ENCODE measurements around the gene REPS2.

The REPS2 gene

GRCh38 chrX:16946361-16946964 lies at the start of gene REPS2:
REPS2 (plus strand) TSS chrX:16946658; CDS start chrX:16946862, 204 bp downstream.
- TF ChIP-seq GATA2 (IDR thresholded peaks at IDR 0.05; ENCODE audit: low read depth, low read length) (no peak), GATA3 (IDR thresholded peaks at IDR 0.05; ENCODE audit: low read depth, low read length) (no peak)

GRCh38 chrX:16897445-16897844 lies 49.0 kb upstream of the REPS2 start:
- TF ChIP-seq GATA3 (IDR thresholded peaks at IDR 0.05; ENCODE audit: low read depth, low read length) (no peak), GATA2 (IDR thresholded peaks at IDR 0.05; ENCODE audit: low read depth, low read length) (no peak)

- TF ChIP-seq GATA2 (IDR thresholded peaks at IDR 0.05; ENCODE audit: low read depth, low read length) (no peak), GATA3 (IDR thresholded peaks at IDR 0.05; ENCODE audit: low read depth, low read length) (no peak)
Observed at GRCh38 chrX:16903274-16904022, 43.0 kb upstream of the REPS2 start.

- TF ChIP-seq GATA3 (IDR thresholded peaks at IDR 0.05; ENCODE audit: low read depth, low read length) (no peak), GATA2 (IDR thresholded peaks at IDR 0.05; ENCODE audit: low read depth, low read length) (no peak)
Observed at GRCh38 chrX:16910376-16910775, 36.1 kb upstream of the REPS2 start.

GRCh38 chrX:16914058-16914457 lies 32.4 kb upstream of the REPS2 start:
- TF ChIP-seq GATA2 (IDR thresholded peaks at IDR 0.05; ENCODE audit: low read depth, low read length) = no peak
- TF ChIP-seq GATA3 (IDR thresholded peaks at IDR 0.05; ENCODE audit: low read depth, low read length) = no peak

- TF ChIP-seq GATA2 (IDR thresholded peaks at IDR 0.05; ENCODE audit: low read depth, low read length) (no peak), GATA3 (IDR thresholded peaks at IDR 0.05; ENCODE audit: low read depth, low read length) (no peak)
Observed at GRCh38 chrX:16916561-16916960, 29.9 kb upstream of the REPS2 start.

- no peak for TF ChIP-seq GATA3 (IDR thresholded peaks at IDR 0.05; ENCODE audit: low read depth, low read length)
- TF ChIP-seq GATA2 (IDR thresholded peaks at IDR 0.05; ENCODE audit: low read depth, low read length) = no peak
Observed at GRCh38 chrX:16917120-16917519, 29.3 kb upstream of the REPS2 start.

- TF ChIP-seq GATA2 (IDR thresholded peaks at IDR 0.05; ENCODE audit: low read depth, low read length) (no peak), GATA3 (IDR thresholded peaks at IDR 0.05; ENCODE audit: low read depth, low read length) (no peak)
Observed at GRCh38 chrX:16918979-16919378, 27.5 kb upstream of the REPS2 start.

GRCh38 chrX:16920075-16920474 lies 26.4 kb upstream of the REPS2 start:
- TF ChIP-seq GATA2 (IDR thresholded peaks at IDR 0.05; ENCODE audit: low read depth, low read length) (no peak), GATA3 (IDR thresholded peaks at IDR 0.05; ENCODE audit: low read depth, low read length) (no peak)

GRCh38 chrX:16923157-16923556 lies 23.3 kb upstream of the REPS2 start:
- TF ChIP-seq GATA3 (IDR thresholded peaks at IDR 0.05; ENCODE audit: low read depth, low read length) (no peak), GATA2 (IDR thresholded peaks at IDR 0.05; ENCODE audit: low read depth, low read length) (no peak)

- no peak for TF ChIP-seq GATA2 (IDR thresholded peaks at IDR 0.05; ENCODE audit: low read depth, low read length)
- TF ChIP-seq GATA3 (IDR thresholded peaks at IDR 0.05; ENCODE audit: low read depth, low read length) = no peak
Observed at GRCh38 chrX:16924631-16925480, 21.6 kb upstream of the REPS2 start.

GRCh38 chrX:16930392-16930791 lies 16.1 kb upstream of the REPS2 start:
- TF ChIP-seq GATA3 (IDR thresholded peaks at IDR 0.05; ENCODE audit: low read depth, low read length) (no peak), GATA2 (IDR thresholded peaks at IDR 0.05; ENCODE audit: low read depth, low read length) (no peak)

GRCh38 chrX:16931371-16931770 lies 15.1 kb upstream of the REPS2 start:
- no peak for TF ChIP-seq GATA2 (IDR thresholded peaks at IDR 0.05; ENCODE audit: low read depth, low read length)
- no peak for TF ChIP-seq GATA3 (IDR thresholded peaks at IDR 0.05; ENCODE audit: low read depth, low read length)

- TF ChIP-seq GATA3 (IDR thresholded peaks at IDR 0.05; ENCODE audit: low read depth, low read length) = no peak
- no peak for TF ChIP-seq GATA2 (IDR thresholded peaks at IDR 0.05; ENCODE audit: low read depth, low read length)
Observed at GRCh38 chrX:16931855-16932575, 14.4 kb upstream of the REPS2 start.

All from SH-SY5Y (cell line).